Transverse colon (tissue), 4 donors: ENCODE results near the gene GMPPA. TPM values are rescaled to one million over a fixed set of nuclear protein-coding genes. Genes with fewer than 3 reads are reported as not detected.

Experiments used
- DNase-seq: peaks from one replicate; pipeline ENCODE4 v3.0.0-alpha.2; 2019
- H3K27ac ChIP-seq, 4 donors: fragments of 200-600 bp; sonication (generic); 2 replicates each; pipeline ENCODE4 v1.5.1; 2016 to 2018; ENCODE audit warnings: inconsistent platforms in 4 of 4
- H3K27me3 ChIP-seq: fragments of 200-600 bp; sonication (generic); 2 replicates; pipeline ENCODE4 v1.5.1; 2017; ENCODE audit warnings: inconsistent platforms
- H3K36me3 ChIP-seq, 4 donors: fragments of 200-600 bp; sonication (generic); 2 replicates each; pipeline ENCODE4 v1.5.1; 2017 to 2019; ENCODE audit warnings: inconsistent platforms in 4 of 4
- H3K4me1 ChIP-seq, 4 donors: fragments of 200-600 bp; sonication (generic); 2 replicates each; pipeline ENCODE4 v1.5.1; 2017 to 2020; ENCODE audit warnings: inconsistent platforms in 4 of 4
- H3K4me3 ChIP-seq, 4 donors: fragments of 200-600 bp; sonication (generic); 1 replicate in 1 of 4; 2 replicates in 3 of 4; pipeline versions ENCODE4 v1.5.1 to v1.6.1; 2017 to 2019; ENCODE audit warnings: inconsistent platforms in 4 of 4
- H3K9me3 ChIP-seq, 2 donors: fragments of 200-600 bp; sonication (generic); 2 replicates each; pipeline ENCODE4 v1.5.1; 2017 to 2019; ENCODE audit warnings: inconsistent platforms in 2 of 2
- CTCF ChIP-seq, 5 experiments: fragments of 200-600 bp in 3 of 5; fragments of 450-650 bp in 2 of 5; sonication (generic) in 3 of 5; IDR thresholded peaks; 1 replicate in 2 of 5; 2 replicates in 3 of 5; pipeline ENCODE4 v1.5.1; 2016 to 2017; ENCODE audit warnings: antibody characterized with exemption in 5 of 5, inconsistent platforms in 3 of 5, mild to moderate bottlenecking in 2 of 5, moderate library complexity in 1 of 5
- EP300 ChIP-seq: sonication (generic); formaldehyde crosslinking; IDR thresholded peaks from one replicate; pipeline ENCODE4 v1.6.1; 2017; ENCODE audit warnings: antibody characterized with exemption, low read depth
- POLR2A ChIP-seq: fragments of 450-650 bp; IDR thresholded peaks from one replicate; pipeline ENCODE4 v1.6.1; 2016; ENCODE audit warnings: antibody characterized with exemption, mild to moderate bottlenecking, moderate library complexity
- POLR2AphosphoS5 ChIP-seq, 3 donors: sonication (generic); formaldehyde crosslinking; IDR thresholded peaks; one replicate each; pipeline ENCODE4 v1.6.1; 2016; ENCODE audit warnings: antibody characterized with exemption in 3 of 3
- WGBS, 2 donors: methylation state at CpG; one replicate each; pipeline ENCODE4 v1.1.5; 2018; ENCODE audit warnings: low coverage in 1 of 2; 5-methylcytosine and 5-hydroxymethylcytosine counted together
- in situ Hi-C, 4 donors: fragments of 200-750 bp; cut with MboI; loops; one replicate each; pipeline versions ENCODE4 v1.15.0 to v1.15.1; 2017; ENCODE audit warnings: low sequenced_read_pairs in 3 of 4, low pct_ligation_motif_present in 1 of 4, low pct_unique_long_range_greater_than_20kb in 1 of 4
- intact Hi-C: fragments of 100-400 bp; cut with DNase I; formaldehyde crosslinking; loops from one replicate; pipeline ENCODE4 v1.15.1; 2023; ENCODE audit warnings: low total_unique reads
- total RNA-seq, 4 donors: library from RNA; depleted of rRNA; stranded (reverse); fragments of >200 nt; gene quantifications; one replicate each; pipeline ENCODE4 v1.1.0, GENCODE V29; 2016

Gene GMPPA
- total RNA-seq, 4 donors from 2014 or later, result 25.1 to 41.1 (median 36.4) TPM

- Histone ChIP-seq H3K27me3 (peaks cover 48% of the 10 kb centered on the region), H3K9me3 (no peaks in the 10 kb centered on the region), H3K36me3 (no peaks in the 10 kb centered on the region), H3K4me1 (peaks cover 0 to 12% (median 11%) of the 10 kb centered on the region in 4 donors), H3K4me3 (no peak overlapping the region), H3K27ac (no peak overlapping the region)
- in situ Hi-C loops (no loop called here), intact Hi-C loops (no loop called here)
- DNase-seq, result no peak
- TF ChIP-seq EP300 (no peak), POLR2A (no peak), POLR2AphosphoS5 (IDR thresholded peaks at IDR 0.05) (no peak), CTCF (IDR thresholded peaks at IDR 0.05) (no peak)
- WGBS, 2 donors, result 81% methylated on average over 13 of the region's 14 CpGs; no CpG with 5 or more reads in 1 of the 2 donors
Observed at GRCh38 chr2:219488844-219489194, 9.9 kb upstream of the GMPPA start.

- no peak for DNase-seq
- Histone ChIP-seq H3K27me3 (peaks cover 48% of the 10 kb centered on the region), H3K4me1 (peaks cover 0 to 7% (median 6%) of the 10 kb centered on the region in 4 donors), H3K36me3 (no peaks in the 10 kb centered on the region), H3K27ac (no peak overlapping the region), H3K9me3 (no peaks in the 10 kb centered on the region), H3K4me3 (no peak overlapping the region)
- in situ Hi-C loops (no loop called here), intact Hi-C loops (no loop called here)
- 81% methylated on average over 9 of the region's 9 CpGs; no CpG with 5 or more reads in 1 of the 2 donors for WGBS, 2 donors
- TF ChIP-seq POLR2A, result no peak
- no peak for TF ChIP-seq EP300
- no peak for TF ChIP-seq POLR2AphosphoS5 (IDR thresholded peaks at IDR 0.05)
- no peak for TF ChIP-seq CTCF (IDR thresholded peaks at IDR 0.05)
Observed at GRCh38 chr2:219489315-219489714, 9.4 kb upstream of the GMPPA start.

GRCh38 chr2:219490186-219490585, 8.5 kb upstream of the GMPPA start:
- TF ChIP-seq EP300 (no peak), CTCF (IDR thresholded peaks at IDR 0.05) (no peak), POLR2A (no peak), POLR2AphosphoS5 (IDR thresholded peaks at IDR 0.05) (no peak)

GRCh38 chr2:219490600-219491130, 8.0 kb upstream of the GMPPA start:
- Histone ChIP-seq H3K27ac (no peak overlapping the region), H3K36me3 (no peaks in the 10 kb centered on the region), H3K4me3 (no peak overlapping the region), H3K27me3 (peaks cover 48% of the 10 kb centered on the region), H3K9me3 (no peaks in the 10 kb centered on the region), H3K4me1 (peaks cover 0 to 5% (median 1%) of the 10 kb centered on the region in 4 donors)
- 56% methylated on average over 9 of the region's 10 CpGs; no CpG with 5 or more reads in 1 of the 2 donors for WGBS, 2 donors
- in situ Hi-C loops (no loop called here), intact Hi-C loops (no loop called here)
- no peak for DNase-seq
- TF ChIP-seq POLR2AphosphoS5 (IDR thresholded peaks at IDR 0.05), result no peak
- no peak for TF ChIP-seq EP300
- TF ChIP-seq CTCF (IDR thresholded peaks at IDR 0.05), result no peak

More at GRCh38 chr2:219490186-219490585, 8.5 kb upstream of the GMPPA start:
- H3K4me3 ChIP-seq, result no peak overlapping the region
- intact Hi-C loops, result no loop called here
- no peaks in the 10 kb centered on the region for H3K36me3 ChIP-seq
- in situ Hi-C loops, result no loop called here
- peaks cover 0 to 1% (median 0%) of the 10 kb centered on the region in 4 donors for H3K4me1 ChIP-seq
- no peak for DNase-seq
- no peak overlapping the region for H3K27ac ChIP-seq
- 90% methylated on average over 22 of the region's 23 CpGs; no CpG with 5 or more reads in 1 of the 2 donors for WGBS, 2 donors
- peaks cover 48% of the 10 kb centered on the region for H3K27me3 ChIP-seq
- no peaks in the 10 kb centered on the region for H3K9me3 ChIP-seq
